Measurements from ENCODE around the gene GLRA3.

GLRA3 gene

DNA sequence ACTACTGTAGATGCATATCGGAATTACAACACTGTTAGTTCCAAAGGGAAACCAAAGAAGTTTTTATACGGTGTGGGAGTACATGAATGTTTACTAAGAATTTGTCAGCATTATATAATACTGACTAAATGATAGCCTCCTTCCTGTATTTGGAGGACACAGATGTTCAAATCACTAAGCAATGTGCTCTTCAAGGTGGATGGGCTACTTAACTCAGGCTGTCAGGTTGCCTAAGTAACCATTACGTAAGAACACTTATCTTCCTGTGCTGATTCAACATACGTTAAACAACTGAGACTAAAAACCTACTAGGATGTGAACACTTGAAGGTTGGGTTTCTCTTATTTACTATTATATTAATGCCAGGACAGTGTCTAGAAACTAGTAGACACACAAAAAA, 224.8 kb downstream of the GLRA3 start:
- in situ Hi-C loops (cut with MboI; ENCODE audit: low sequenced_read_pairs): no loop called here

GRCh38 chr4:174600391-174600790, 228.7 kb downstream of the GLRA3 start:
- in situ Hi-C loops (cut with MboI; ENCODE audit: low sequenced_read_pairs): no loop called here

GRCh38 chr4:174598800-174599199, 230.2 kb downstream of the GLRA3 start:
- in situ Hi-C loops (cut with MboI; ENCODE audit: low sequenced_read_pairs): no loop called here

DNA sequence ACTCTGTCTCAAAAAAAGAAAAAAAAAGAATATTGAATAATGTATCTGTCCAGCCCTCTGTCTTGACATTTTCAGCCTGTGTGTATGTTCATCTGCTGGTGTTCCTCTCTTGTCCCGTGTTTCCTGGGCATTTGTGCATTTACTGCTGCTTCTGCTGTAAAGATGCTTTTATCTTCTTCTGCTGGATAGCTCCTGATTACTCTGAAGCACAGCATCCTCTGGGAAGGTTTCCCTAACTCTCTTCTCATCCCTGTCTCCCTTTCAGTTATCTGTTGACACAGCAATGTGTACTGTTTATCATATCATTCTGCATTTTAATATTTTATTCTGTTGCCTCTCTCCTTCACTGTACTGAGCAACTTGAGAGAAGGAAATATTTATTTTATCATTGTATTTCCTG, 232.5 kb downstream of the GLRA3 start:
- in situ Hi-C loops (cut with MboI; ENCODE audit: low sequenced_read_pairs): no loop called here

GRCh38 chr4:174595141-174595929, 233.7 kb downstream of the GLRA3 start:
- in situ Hi-C loops (cut with MboI; ENCODE audit: low sequenced_read_pairs): no loop called here

DNA sequence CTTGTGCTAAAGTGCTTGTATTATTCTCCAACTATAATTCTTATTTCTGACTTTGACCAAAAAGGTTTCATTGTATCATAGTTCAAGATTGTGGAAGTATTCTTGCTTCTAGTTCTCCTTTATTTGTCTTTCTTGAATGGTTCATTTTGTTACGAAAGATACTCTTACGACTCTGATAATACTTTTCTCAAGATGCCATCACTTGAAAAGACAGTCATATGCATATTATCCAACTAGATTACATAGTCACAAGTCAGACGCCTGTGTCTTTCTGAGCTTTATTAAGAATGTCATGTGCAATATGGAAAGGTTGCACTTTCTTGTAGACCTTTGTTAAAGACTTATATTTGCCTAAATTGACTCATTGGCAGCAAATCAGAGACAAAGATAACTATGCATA, 235.3 kb downstream of the GLRA3 start:
- in situ Hi-C loops (cut with MboI; ENCODE audit: low sequenced_read_pairs): no loop called here

DNA sequence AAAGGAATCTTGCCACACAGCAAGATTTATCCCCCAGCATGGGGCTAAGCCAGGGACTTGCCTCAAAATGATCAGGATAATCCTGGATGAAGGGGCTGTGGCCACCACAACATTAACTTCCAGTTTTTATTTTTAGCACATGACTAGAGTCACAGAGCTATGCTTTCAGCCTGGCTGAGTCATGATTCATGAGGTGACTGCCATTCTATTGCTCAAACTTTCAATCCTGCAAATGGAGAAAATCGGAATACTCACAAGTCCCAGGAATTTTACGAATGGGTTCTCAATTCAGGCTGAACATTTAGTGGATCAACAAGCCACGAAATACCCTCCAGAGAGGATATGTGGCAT, 236.1 kb downstream of the GLRA3 start:
- in situ Hi-C loops (cut with MboI; ENCODE audit: low sequenced_read_pairs): no loop called here

GRCh38 chr4:174592256-174592984, 236.6 kb downstream of the GLRA3 start:
- in situ Hi-C loops (cut with MboI; ENCODE audit: low sequenced_read_pairs): no loop called here

- in situ Hi-C loops (cut with MboI; ENCODE audit: low sequenced_read_pairs): no loop called here
Observed at GRCh38 chr4:174591243-174592021, 237.6 kb downstream of the GLRA3 start.

- in situ Hi-C loops (cut with MboI; ENCODE audit: low sequenced_read_pairs): no loop called here
Observed at GRCh38 chr4:174590336-174590735, 238.7 kb downstream of the GLRA3 start.
